B cell (primary cell): Measurements from ENCODE around the gene FYN.

Experiments
- EZH2 ChIP-seq: IDR thresholded peaks from 2 replicates; pipeline ENCODE4 v1.6.1; 2012; ENCODE audit warnings: borderline replicate concordance, low read depth, mild to moderate bottlenecking, moderate library complexity, low read length; ENCODE audit not compliant: insufficient read depth, poor library complexity, severe bottlenecking
- TF ChIP-seq, protein P1 (sequence below): fragments of 200-600 bp; IDR thresholded peaks from one replicate; pipeline ENCODE4 v1.8.0; 2022; ENCODE audit warnings: antibody characterized with exemption, mild to moderate bottlenecking

DNA sequence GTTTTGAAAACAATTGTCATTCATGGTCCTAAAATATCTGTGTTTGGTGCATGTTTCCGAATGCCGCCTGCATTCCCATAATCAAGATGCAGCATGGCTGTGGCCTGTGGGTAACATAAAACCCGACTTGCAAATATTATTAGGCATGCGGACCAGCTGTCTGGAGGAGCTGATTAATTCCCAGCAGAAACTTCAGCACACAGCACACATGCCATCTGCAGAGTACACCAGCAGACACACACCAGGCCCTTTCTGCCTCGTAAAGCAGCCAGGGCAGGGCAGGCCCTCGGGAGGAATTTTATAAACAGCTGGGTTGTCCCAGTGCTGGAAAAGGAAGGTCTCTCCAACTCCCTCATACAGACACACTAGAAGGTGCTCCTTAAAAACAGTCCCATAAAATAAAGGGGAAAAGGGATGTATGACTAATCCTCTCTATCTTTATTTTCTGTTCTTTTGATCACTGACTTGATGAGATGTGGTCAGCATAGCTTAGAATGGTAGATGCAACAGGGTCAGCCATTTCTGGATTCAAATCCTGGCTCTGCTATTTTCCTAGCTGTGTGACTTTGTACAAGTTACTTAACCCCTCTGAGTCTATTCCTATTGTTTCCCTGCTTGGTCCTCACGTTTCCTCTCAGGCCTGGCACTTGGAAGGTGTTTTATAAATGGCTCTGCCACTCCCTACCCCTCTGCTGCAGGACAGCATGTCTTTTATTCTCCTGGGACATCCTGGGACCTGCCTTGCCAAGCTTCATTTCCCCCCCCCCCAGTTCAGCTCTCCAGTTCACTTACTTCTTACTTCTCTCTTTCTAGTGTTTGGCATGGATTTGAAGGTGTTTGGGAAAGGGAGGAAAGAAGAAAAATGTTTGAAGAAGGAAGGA is 181.7 kb downstream of the FYN start:
- TF ChIP-seq, protein P1, sequence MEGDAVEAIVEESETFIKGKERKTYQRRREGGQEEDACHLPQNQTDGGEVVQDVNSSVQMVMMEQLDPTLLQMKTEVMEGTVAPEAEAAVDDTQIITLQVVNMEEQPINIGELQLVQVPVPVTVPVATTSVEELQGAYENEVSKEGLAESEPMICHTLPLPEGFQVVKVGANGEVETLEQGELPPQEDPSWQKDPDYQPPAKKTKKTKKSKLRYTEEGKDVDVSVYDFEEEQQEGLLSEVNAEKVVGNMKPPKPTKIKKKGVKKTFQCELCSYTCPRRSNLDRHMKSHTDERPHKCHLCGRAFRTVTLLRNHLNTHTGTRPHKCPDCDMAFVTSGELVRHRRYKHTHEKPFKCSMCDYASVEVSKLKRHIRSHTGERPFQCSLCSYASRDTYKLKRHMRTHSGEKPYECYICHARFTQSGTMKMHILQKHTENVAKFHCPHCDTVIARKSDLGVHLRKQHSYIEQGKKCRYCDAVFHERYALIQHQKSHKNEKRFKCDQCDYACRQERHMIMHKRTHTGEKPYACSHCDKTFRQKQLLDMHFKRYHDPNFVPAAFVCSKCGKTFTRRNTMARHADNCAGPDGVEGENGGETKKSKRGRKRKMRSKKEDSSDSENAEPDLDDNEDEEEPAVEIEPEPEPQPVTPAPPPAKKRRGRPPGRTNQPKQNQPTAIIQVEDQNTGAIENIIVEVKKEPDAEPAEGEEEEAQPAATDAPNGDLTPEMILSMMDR = no peak
- no peak for TF ChIP-seq EZH2
